ENCODE measurements around the gene PTK6. TPM values are rescaled to one million over a fixed set of nuclear protein-coding genes. Genes with fewer than 3 reads are reported as not detected.

The PTK6 gene
- total RNA-seq, 1 experiment from 2014 or later: 0.40 TPM

DNA sequence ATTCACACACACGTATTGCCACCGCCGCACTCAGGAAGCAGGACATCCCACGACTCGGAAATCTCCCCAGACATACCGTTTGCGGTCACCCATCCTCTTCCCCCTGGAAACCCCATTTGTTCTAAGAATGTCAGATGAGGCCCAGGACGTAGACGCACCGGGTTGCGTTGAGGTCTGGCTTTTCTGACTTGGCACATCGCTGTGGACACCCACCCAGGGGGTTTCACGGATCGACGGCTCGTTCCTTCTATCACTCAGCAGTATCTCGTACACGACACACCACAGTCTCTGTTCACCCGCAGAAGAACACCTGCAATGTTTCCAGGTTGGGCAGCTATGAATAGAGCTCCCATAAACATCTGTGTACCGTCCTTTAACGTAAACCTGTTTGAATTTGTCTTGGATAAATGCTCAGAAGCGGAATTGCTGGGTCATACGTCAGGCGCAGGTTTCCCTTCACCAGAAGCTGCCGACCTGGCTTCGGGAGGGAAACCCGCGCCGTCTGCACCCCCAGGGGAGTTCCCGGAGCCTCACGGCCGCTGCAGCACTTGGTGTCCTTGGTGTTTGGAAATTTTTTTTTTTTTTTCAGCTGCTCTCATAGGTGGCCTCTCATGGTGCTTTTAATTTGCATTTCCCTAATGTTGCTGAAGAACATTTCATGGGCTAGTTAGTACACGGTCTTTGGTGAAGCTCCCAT is 29.0 kb downstream of the PTK6 start:
- no peak for DNase-seq (ENCODE audit: low read depth)

DNA sequence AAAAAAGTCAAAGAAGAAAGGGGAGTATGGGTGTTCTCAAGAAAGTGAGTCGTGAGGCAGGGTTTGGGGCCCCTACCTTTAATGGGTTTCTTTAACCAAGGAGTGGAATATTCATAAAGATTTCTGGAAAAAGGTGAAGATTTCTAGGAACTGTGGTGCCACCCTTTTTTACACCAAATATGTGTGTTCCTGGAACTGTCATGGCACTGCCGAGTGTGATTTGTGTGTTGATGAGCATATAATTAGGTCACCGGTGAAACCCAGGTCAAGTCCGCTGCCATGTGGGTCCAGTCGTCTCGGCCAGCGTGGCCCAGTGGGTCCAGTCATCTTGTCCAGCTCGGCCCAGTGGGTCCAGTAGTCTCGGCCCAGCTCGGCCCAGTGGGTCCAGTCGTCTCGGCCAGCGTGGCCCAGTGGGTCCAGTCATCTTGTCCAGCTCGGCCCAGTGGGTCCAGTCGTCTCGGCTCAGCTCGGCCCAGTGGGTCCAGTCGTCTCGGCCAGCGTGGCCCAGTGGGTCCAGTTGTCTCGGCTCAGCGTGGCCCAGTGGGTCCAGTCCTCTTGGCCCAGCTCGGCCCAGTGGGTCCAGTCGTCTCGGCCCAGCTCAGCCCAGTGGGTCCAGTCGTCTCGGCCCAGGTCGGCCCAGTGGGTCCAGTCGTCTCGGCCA is 30.0 kb downstream of the PTK6 start:
- DNase-seq (ENCODE audit: low read depth): no peak

DNA sequence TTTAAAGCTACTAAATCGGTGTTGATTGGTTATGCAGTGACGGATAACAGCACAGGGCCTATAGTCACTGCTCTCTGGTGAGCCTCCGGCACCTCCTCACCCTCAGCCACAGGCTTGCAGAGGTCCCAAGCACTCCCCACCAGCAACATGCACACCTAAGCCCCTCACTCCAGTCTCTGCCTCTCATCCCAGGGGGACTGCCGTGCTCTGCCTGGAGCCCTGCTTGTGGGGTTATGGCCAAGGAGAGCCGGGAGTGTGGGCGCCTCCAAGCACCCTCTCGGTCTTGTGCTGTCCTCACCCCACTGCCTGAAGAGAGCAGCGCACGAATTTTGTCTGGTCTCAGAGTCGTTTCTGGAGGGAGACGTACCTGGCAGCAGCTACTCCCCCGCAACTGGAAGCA is 31.5 kb downstream of the PTK6 start:
- DNase-seq (ENCODE audit: low read depth): no peak

DNA sequence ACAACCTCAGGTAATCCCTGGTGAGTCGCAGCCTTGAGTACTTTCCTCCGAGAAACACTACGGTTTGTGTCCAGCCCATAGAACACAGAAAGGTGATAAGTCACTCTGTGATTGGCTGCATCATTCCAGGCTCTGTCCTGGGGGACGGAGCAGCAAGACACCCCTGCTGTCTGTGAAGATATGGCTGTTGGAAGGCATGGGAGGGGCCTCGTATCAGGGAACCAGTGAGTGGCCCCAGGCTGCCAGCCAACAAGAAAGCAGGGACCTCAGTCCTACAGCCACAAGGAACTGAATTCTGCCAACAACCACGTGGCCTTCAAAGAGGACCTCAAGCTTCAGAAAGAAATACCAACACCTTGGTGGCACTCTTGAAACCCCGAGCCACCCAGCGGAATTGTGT is 31.9 kb downstream of the PTK6 start:
- DNase-seq (ENCODE audit: low read depth): no peak

DNA sequence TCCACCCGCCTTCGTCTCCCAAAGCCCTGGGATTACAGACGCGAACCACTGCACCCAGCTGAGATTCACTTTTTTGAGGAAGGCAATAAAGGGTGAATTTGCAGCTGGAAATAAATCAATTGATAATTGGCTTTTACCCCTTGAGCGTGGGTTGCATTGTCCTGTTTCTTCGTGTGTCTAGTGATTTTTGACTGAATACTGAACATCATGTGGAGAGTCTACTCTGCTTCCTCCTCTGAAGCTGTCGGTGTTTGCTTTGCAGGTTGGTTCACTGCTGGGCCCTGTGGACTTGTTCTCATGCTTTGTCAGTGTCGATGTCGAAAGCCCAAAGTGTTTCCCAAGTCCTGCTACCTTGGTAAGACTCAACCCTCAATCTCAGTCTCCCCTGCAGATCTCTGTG is 32.5 kb downstream of the PTK6 start:
- no peak for DNase-seq (ENCODE audit: low read depth)

DNA sequence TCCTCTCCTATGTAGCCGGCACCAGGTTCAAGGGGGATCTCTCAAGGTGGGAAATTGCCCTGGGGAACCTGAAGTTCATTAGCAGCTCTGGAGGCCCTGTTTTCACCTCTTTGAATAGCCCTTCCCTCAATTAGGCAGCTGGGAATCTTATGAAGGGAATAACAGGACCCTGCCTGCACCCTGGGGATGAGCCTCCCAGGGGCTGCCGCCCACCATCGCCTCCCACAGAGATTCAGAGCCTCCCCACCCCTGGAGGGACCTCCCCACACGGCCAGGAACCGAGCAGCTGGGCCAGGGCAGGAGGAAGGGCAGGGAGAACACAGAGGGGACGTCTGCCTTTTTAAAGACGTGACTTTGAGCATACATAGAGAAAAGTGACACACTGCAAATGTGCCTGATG is 33.7 kb downstream of the PTK6 start:
- DNase-seq (ENCODE audit: low read depth): no peak

DNA sequence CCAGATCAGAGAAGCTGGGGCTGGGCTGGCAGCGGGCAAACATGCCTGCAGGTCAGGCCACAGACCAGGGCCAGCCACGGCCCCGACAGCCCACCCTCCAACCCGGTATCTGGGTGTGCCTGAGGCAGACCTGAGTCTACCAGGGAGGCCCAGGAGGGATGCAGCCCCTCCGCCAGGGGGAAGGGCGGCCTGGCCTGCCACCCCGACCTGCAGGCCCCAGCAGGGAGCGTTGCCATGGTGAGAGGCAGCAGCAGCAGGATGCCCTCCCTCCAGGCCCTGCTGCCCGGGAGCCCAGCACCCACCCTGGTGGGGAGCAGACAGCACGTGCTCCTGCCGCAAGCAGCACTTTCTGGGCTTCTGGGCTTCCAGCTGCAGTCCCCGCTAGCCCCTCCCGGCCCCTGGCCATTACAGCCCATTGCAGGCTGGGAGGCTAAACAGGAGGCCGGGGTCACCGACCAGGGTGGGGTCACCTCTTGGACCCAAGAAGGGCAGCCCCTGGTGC is 34.5 kb downstream of the PTK6 start:
- no peak for DNase-seq (ENCODE audit: low read depth)

- DNase-seq (ENCODE audit: low read depth): no peak
These were observed 35.1 kb downstream of the PTK6 start for GRCh38 chr20:63501818-63502670.

GRCh38 chr20:63500902-63501817 is 36.0 kb downstream of the PTK6 start:
- no peak for DNase-seq (ENCODE audit: low read depth)

DNA sequence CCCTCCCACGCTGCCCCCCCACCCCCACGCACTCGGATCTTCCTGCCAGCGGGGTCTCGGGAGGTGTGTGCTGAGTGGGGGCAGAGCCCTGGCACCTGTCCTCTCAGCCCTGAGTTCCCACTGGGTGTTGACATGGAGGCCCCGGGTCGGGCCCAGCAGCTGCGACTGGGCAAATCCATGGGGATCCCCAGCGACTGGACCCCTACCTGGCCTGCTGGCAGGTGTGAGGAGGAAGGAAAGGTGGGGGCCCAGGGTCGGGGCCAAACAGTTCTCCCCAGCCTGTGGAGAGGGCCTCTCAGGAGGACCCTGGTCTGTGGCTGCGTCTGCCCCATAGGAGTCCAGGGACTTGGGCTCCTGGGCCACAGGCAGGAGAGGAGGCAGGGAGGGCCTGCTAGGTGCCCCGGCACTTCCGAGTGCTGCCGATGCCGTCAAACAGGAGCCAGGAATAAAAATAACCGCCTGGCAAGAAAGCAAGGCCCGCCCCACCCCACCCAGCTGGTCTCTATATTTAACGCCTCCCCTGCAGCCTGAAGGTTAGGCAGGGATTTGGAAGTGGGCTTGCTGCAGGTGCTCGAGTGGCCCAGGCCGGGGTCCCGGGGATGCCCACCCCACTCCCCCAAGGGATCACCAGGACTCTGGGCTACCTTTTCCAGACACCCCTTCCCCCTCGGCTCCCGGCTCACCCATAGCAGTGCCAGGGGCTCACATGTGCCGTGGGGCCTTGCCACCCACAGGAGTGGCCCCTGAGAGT is 36.9 kb downstream of the PTK6 start:
- no peak for DNase-seq (ENCODE audit: low read depth)

DNA sequence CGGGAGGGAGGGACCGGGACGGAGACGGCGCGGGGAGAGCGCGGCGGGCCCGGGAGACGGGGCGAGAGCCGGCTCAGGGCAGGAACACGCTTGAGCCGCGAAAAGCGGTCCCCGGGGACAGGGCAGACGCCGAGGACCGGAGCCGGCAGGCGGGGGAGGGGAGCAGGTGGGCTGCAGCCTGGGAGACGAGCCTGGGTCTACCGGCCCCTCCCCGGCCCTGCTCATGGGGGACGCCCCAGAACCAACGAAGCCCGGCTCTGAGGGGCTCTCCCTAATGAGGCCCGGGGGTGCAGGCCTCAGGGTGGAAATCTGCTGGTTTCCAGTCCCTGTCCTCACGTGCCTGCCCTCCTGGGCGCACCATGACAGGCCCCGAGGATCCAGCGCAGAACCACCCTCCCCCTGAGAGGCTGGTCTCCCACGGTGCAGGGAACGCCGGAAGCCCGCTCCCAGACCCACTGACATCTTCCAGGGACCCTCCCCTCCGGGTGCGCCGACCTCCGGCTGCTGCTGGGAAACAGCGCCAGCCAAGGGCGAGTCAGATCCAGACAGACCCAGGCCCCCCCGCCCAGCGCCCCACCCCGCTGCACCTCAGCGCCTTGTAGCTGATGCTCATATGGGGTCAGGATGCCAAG is 37.7 kb downstream of the PTK6 start:
- no peak for DNase-seq (ENCODE audit: low read depth)

DNA sequence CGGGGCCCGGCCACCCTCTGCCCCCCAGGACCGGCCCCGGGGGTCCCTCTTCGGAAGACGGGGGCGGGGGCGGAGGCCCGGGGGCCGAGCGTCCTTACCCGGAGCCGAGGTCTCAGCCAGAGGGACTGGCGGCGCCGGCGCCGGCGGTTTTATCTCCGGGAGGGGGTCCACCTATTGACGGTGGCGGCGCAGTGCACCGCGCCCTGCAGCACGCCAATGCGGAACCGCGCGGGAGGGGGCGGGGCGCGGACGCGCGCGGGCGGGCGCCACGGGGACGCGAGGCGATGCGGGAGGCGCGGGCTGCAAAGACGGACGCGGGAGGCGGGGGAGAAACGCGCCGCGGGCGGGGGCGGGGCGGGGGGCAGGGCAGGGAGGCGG is 38.2 kb downstream of the PTK6 start, which contains the start of gene EEF1A2:
Gene EEF1A2, minus strand, starts transcription at position 124 of the 378 bp plus-strand sequence. CDS start 1,320 bp downstream, outside the sequence.
- DNase-seq (ENCODE audit: low read depth): no peak

DNA sequence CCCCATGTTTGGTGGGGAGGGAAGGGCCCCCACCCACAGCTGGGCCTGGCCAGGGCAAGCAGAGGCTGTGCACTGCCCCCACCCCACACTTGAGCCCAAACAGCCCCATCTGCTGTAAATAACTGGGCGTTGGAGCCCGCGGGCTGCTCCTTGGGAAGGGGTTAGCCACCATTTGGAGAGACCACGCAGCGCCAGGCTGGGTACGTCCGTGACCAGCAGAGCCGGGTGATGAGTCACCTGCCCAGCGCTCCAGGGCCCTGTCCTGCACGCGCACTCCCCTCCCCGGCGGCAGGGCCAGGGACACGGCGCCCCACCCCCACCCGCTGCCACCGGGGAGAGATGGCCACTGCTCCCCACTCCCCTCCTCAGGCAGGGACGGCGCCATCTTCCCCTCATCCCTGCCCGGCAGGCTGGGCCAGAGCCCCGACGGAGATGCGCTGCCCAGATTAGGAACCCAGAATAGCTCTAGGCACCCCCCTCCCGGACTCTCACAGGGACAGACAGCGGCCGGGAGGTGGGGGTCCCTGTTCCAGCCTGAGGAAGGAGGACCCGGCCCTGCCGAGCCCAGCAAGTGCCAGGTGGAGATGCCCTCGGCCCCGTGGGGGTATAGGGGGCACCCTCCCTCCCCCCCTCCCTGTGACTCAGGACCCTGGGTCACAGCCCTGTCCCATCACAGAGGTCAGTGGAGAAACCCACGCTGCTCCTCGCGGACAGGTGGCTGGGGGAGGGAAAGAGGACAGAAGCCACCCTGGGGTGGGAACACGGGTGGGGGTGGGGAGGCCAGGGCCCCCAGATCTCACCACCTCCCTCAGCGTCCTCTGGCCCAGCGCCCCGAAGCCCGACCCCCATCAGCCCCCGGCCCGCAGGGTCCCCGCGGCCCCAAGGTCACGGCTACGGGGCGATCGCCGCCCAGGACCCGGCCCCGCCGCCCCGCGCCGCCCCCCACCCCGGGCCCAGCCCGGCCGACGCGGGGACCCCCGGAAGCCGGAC is 38.9 kb downstream of the PTK6 start:
- DNase-seq (ENCODE audit: low read depth): peak; percentile 23

GRCh38 chr20:63497138-63497945 is 39.8 kb downstream of the PTK6 start:
- no peak for DNase-seq (ENCODE audit: low read depth)

DNA sequence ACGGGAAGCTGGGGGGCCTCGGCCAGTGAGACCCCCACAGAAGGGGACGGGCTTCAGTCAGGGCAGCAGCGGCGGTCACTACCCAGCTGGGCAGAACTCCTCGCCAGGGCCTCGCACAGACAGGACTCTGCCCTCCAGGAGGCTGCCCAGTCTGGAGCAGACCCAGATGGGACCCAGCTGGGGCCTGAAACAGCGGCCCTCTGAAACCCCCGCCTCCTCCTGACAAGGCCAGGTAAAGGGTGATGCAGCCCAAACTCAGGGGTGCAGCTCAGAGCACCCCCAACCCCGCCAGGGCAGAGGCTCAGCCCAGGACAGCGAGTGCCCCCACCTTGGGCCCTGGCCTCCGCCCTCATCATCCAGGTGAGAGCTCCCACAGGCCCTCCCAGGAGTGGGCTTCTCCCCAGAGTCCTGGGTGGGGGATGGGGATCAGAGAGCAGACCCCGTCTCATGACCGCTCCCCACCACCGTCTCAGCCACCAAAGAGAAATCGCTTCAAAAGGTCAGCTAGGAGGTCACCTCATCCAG is 40.5 kb downstream of the PTK6 start:
- no peak for DNase-seq (ENCODE audit: low read depth)

GRCh38 chr20:63495741-63496595 is 41.2 kb downstream of the PTK6 start:
- DNase-seq (ENCODE audit: low read depth): peak; percentile 23
